Omental fat pad (tissue), 4 donors: ENCODE data around the gene ACTN4. TPM values are rescaled to one million over a fixed set of nuclear protein-coding genes. Genes with fewer than 3 reads are reported as not detected.
A peak's percentile ranks its signal among the peaks of the same experiment; 100 is the strongest.

Source experiments
- ATAC-seq: fragments of 150-250 bp; one replicate; pipeline ENCODE4 v1.9.1; 2016; ENCODE audit warnings: mild to moderate bottlenecking, moderate library complexity; ENCODE audit not compliant: low FRiP score
- DNase-seq: peaks from one replicate; pipeline ENCODE4 v3.0.0-alpha.2; 2019; ENCODE audit warnings: low spot score
- CTCF ChIP-seq, 3 donors: fragments of 450-650 bp; IDR thresholded peaks; one replicate each; pipeline ENCODE4 v1.5.1; 2016 to 2017; ENCODE audit warnings: antibody characterized with exemption in 3 of 3, mild to moderate bottlenecking in 3 of 3, moderate library complexity in 2 of 3
- total RNA-seq, 4 donors: library from RNA; depleted of rRNA; stranded (reverse); fragments of >200 nt; gene quantifications; one replicate each; pipeline ENCODE4 v1.1.0, GENCODE V29; 2016

ACTN4 gene
- total RNA-seq, 4 donors from 2014 or later = 290 to 517 (median 367) TPM

- ATAC-seq (no peak), DNase-seq (no peak)
- no peak for TF ChIP-seq CTCF (IDR thresholded peaks at IDR 0.05)
These were observed 30.1 kb upstream of the ACTN4 start for GRCh38 chr19:38617283-38617763.

- no peak for TF ChIP-seq CTCF (IDR thresholded peaks at IDR 0.05)
- ATAC-seq = no peak
- DNase-seq = no peak
These were observed 29.5 kb upstream of the ACTN4 start, which contains the start of gene MAP4K1 for GRCh38 chr19:38617764-38618589. MAP4K1 (minus strand) TSS chr19:38617953; CDS start chr19:38617895, 58 bp downstream.

- ATAC-seq = peak; percentile 97
- no peak for TF ChIP-seq CTCF (IDR thresholded peaks at IDR 0.05)
- DNase-seq = peak; percentile 95
These were observed 28.7 kb upstream of the ACTN4 start, which contains the start of gene EIF3K for GRCh38 chr19:38618590-38619360. EIF3K (plus strand) TSS chr19:38619188; CDS start chr19:38619269, 81 bp downstream.

GRCh38 chr19:38619361-38620174, 27.9 kb upstream of the ACTN4 start:
- TF ChIP-seq CTCF (IDR thresholded peaks at IDR 0.05) = no peak

GRCh38 chr19:38624822-38625221, 22.6 kb upstream of the ACTN4 start:
- DNase-seq = no peak
- TF ChIP-seq CTCF (IDR thresholded peaks at IDR 0.05) = no peak
- ATAC-seq = no peak

More at GRCh38 chr19:38619361-38620174, 27.9 kb upstream of the ACTN4 start:
- ATAC-seq (no peak), DNase-seq (no peak)

- ATAC-seq (no peak), DNase-seq (no peak)
- no peak for TF ChIP-seq CTCF (IDR thresholded peaks at IDR 0.05)
These were observed 21.0 kb upstream of the ACTN4 start for GRCh38 chr19:38626401-38626800.
